Liver (tissue), 3 donors: ENCODE measurements around the gene C14orf180.

Experiments
- EGR1 ChIP-seq, 2 donors: IDR thresholded peaks; 2 replicates each; pipeline ENCODE4 v1.6.1; 2016 to 2018; ENCODE audit warnings: antibody characterized with exemption in 2 of 2, low read depth in 2 of 2
- GABPA ChIP-seq, 2 donors: IDR thresholded peaks in 1 of 2; conservative IDR thresholded peaks in 1 of 2; 2 replicates each; pipeline ENCODE4 v1.6.1; 2016; ENCODE audit warnings: antibody characterized with exemption in 2 of 2, mild to moderate bottlenecking in 1 of 2, moderate library complexity in 1 of 2
- HNF4A ChIP-seq, 2 donors: conservative IDR thresholded peaks; 2 replicates each; pipeline ENCODE4 v1.6.1; 2016; ENCODE audit warnings: antibody characterized with exemption in 2 of 2, mild to moderate bottlenecking in 2 of 2
- JUND ChIP-seq, 2 donors: IDR thresholded peaks; 2 replicates each; pipeline ENCODE4 v1.6.1; 2016; ENCODE audit warnings: antibody characterized with exemption in 2 of 2
- RXRA ChIP-seq, 2 donors: IDR thresholded peaks; 2 replicates each; pipeline ENCODE4 v1.6.1; 2017 to 2018; ENCODE audit warnings: antibody characterized with exemption in 2 of 2, mild to moderate bottlenecking in 1 of 2
- SP1 ChIP-seq: IDR thresholded peaks from 2 replicates; pipeline ENCODE4 v1.6.1; 2018; ENCODE audit warnings: antibody characterized with exemption, mild to moderate bottlenecking
- TAF1 ChIP-seq: conservative IDR thresholded peaks from 2 replicates; pipeline ENCODE4 v1.6.1; 2016; ENCODE audit warnings: antibody characterized with exemption, mild to moderate bottlenecking
- YY1 ChIP-seq: IDR thresholded peaks from 2 replicates; pipeline ENCODE4 v1.6.1; 2016; ENCODE audit warnings: antibody characterized with exemption, mild to moderate bottlenecking
- TF ChIP-seq, protein P1 (sequence below): IDR thresholded peaks from 2 replicates; pipeline ENCODE4 v1.6.1; 2016; ENCODE audit warnings: antibody characterized with exemption
- TF ChIP-seq, protein P2 (sequence below): fragments of 150-350 bp; IDR thresholded peaks from 2 replicates; pipeline ENCODE4 v1.5.1; 2017; ENCODE audit warnings: improper control_type of control experiment, low read depth, low read length; ENCODE audit not compliant: missing input control
- TF ChIP-seq, protein P3 (sequence below): IDR thresholded peaks from 2 replicates; pipeline ENCODE4 v1.6.1; 2016; ENCODE audit warnings: antibody characterized with exemption
- TF ChIP-seq, protein P4 (sequence below): IDR thresholded peaks from 2 replicates; pipeline ENCODE4 v1.6.1; 2016; ENCODE audit warnings: antibody characterized with exemption, mild to moderate bottlenecking
- donor health status: healthy.
- donor health status: healthy.

DNA sequence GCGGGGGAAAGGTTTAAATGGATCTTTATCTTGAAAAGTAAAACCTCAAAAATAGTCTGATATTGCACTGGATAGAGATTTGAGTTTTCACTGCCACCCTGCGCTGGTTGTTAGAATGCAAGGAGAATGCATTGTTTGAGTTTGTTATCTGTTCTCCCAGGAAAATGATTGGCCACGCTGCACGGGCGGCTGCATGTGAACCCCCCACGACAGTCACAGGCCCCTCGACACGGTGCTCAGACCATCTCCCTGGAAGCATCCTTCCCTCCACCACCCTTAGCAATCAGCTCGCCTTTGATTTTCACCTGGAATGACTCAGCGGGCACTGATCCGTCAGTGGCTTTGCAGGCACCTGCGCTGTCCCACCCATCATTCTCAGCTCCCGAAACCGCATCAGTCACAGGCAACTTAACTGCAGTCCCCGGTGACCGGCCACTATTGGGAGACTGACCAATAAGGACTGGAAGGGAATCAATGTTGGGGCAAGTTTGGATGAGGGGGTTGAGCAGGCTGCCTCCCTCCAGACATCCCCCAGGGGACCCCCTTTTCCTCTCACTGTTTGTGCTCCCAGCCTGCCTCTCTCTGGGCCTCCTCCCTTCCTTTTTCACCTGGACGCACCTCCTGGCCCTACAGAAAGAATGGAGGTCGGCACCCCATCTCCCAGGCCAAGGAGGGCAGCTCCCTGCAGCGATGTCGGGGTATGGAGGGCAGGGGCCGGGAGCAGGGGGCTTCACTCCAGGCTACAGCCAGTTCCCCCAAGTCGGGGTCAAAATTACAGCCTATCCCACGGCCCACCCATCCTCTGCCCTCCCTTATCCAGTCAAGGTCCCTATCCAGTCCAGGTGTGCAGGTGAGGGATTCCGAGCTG is 28.5 kb upstream of the C14orf180 start:
- TF ChIP-seq, protein P1, sequence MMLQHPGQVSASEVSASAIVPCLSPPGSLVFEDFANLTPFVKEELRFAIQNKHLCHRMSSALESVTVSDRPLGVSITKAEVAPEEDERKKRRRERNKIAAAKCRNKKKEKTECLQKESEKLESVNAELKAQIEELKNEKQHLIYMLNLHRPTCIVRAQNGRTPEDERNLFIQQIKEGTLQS = no peak
- TF ChIP-seq RXRA (IDR thresholded peaks at IDR 0.05) (no peak), EGR1 (IDR thresholded peaks at IDR 0.05; ENCODE audit: low read depth in 2 of 2) (no peak), YY1 (no peak), TAF1 (no peak), HNF4A (conservative IDR thresholded peaks at IDR 0.05) (no peak), SP1 (no peak), JUND (IDR thresholded peaks at IDR 0.05) (no peak), GABPA (IDR thresholded peaks at IDR 0.05 in 1 of 2, conservative IDR thresholded peaks at IDR 0.05 in 1 of 2) (no peak)
- TF ChIP-seq, protein P2, sequence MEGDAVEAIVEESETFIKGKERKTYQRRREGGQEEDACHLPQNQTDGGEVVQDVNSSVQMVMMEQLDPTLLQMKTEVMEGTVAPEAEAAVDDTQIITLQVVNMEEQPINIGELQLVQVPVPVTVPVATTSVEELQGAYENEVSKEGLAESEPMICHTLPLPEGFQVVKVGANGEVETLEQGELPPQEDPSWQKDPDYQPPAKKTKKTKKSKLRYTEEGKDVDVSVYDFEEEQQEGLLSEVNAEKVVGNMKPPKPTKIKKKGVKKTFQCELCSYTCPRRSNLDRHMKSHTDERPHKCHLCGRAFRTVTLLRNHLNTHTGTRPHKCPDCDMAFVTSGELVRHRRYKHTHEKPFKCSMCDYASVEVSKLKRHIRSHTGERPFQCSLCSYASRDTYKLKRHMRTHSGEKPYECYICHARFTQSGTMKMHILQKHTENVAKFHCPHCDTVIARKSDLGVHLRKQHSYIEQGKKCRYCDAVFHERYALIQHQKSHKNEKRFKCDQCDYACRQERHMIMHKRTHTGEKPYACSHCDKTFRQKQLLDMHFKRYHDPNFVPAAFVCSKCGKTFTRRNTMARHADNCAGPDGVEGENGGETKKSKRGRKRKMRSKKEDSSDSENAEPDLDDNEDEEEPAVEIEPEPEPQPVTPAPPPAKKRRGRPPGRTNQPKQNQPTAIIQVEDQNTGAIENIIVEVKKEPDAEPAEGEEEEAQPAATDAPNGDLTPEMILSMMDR = no peak
- TF ChIP-seq, protein P3, sequence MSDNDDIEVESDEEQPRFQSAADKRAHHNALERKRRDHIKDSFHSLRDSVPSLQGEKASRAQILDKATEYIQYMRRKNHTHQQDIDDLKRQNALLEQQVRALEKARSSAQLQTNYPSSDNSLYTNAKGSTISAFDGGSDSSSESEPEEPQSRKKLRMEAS = no peak
- TF ChIP-seq, protein P4, sequence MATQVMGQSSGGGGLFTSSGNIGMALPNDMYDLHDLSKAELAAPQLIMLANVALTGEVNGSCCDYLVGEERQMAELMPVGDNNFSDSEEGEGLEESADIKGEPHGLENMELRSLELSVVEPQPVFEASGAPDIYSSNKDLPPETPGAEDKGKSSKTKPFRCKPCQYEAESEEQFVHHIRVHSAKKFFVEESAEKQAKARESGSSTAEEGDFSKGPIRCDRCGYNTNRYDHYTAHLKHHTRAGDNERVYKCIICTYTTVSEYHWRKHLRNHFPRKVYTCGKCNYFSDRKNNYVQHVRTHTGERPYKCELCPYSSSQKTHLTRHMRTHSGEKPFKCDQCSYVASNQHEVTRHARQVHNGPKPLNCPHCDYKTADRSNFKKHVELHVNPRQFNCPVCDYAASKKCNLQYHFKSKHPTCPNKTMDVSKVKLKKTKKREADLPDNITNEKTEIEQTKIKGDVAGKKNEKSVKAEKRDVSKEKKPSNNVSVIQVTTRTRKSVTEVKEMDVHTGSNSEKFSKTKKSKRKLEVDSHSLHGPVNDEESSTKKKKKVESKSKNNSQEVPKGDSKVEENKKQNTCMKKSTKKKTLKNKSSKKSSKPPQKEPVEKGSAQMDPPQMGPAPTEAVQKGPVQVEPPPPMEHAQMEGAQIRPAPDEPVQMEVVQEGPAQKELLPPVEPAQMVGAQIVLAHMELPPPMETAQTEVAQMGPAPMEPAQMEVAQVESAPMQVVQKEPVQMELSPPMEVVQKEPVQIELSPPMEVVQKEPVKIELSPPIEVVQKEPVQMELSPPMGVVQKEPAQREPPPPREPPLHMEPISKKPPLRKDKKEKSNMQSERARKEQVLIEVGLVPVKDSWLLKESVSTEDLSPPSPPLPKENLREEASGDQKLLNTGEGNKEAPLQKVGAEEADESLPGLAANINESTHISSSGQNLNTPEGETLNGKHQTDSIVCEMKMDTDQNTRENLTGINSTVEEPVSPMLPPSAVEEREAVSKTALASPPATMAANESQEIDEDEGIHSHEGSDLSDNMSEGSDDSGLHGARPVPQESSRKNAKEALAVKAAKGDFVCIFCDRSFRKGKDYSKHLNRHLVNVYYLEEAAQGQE = no peak
